ENCODE measurements around the gene TMEM270. TPM values are rescaled to one million over a fixed set of nuclear protein-coding genes. Genes with fewer than 3 reads are reported as not detected.
"Not testable (repeated sequence)": the region's sequence is repeated elsewhere in the genome, so short reads cannot be mapped to it uniquely, and the experiment has no call there.

The TMEM270 gene, protein sequence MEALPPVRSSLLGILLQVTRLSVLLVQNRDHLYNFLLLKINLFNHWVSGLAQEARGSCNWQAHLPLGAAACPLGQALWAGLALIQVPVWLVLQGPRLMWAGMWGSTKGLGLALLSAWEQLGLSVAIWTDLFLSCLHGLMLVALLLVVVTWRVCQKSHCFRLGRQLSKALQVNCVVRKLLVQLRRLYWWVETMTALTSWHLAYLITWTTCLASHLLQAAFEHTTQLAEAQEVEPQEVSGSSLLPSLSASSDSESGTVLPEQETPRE
- not detected in 2 replicates for total RNA-seq (2014; rRNA removed; shearing (Covaris generic); ENCODE audit: low replicate concordance)

GRCh38 chr7:73860859-73861258 is at the start of gene TMEM270:
Gene TMEM270, plus strand, starts transcription at chr7:73861159. Its CDS starts 36 bp downstream, at chr7:73861195.
- no peaks in the 10 kb centered on the region for H3K36me3 ChIP-seq (ENCODE audit: insufficient read depth, low read length)
- no peaks in the 10 kb centered on the region for H4K20me1 ChIP-seq (ENCODE audit: insufficient read depth, low read depth, low read length)
- no peak within 1 kb of the TSS for H3K4me2 ChIP-seq (ENCODE audit: low read depth, low read length, poor library complexity, severe bottlenecking)
- no peaks in the 10 kb centered on the region for H3K9me3 ChIP-seq (ENCODE audit: low read length)
- H3K4me1 ChIP-seq (ENCODE audit: low read length) = no peaks in the 10 kb centered on the region; the same call in 1 of the 2 replicates
- H3K4me3 ChIP-seq (ENCODE audit: low read length) = no peak within 1 kb of the TSS
- DNase-seq = no peak
- no peaks in the 10 kb centered on the region for H3K9me2 ChIP-seq (replicated peaks; ENCODE audit: insufficient read depth, low read length)
- no peaks in the 10 kb centered on the region for H3K27me3 ChIP-seq (ENCODE audit: low read length)
- no peaks in the 10 kb centered on the region for H3K79me2 ChIP-seq (ENCODE audit: low read length)
- H3K27ac ChIP-seq (ENCODE audit: low read length) = no peak within 1 kb of the TSS
- no peak within 1 kb of the TSS for H3K9ac ChIP-seq (ENCODE audit: low read length)
- no peak within 1 kb of the TSS for H2AFZ ChIP-seq (ENCODE audit: low read length)

GRCh38 chr7:73811760-73812168 is 49.2 kb upstream of the TMEM270 start:
- no peaks in the 10 kb centered on the region for H3K9me2 ChIP-seq (replicated peaks; ENCODE audit: insufficient read depth, low read length)
- H3K9ac ChIP-seq (ENCODE audit: low read length) = no peak overlapping the region
- H4K20me1 ChIP-seq (ENCODE audit: insufficient read depth, low read depth, low read length) = no peaks in the 10 kb centered on the region
- no peak overlapping the region for H2AFZ ChIP-seq (ENCODE audit: low read length)
- H3K4me1 ChIP-seq (ENCODE audit: low read length) = no peaks in the 10 kb centered on the region
- peak; percentile 83 for DNase-seq
- H3K9me3 ChIP-seq (ENCODE audit: low read length) = no peaks in the 10 kb centered on the region
- H3K79me2 ChIP-seq (ENCODE audit: low read length) = no peaks in the 10 kb centered on the region
- no peak overlapping the region for H3K27ac ChIP-seq (ENCODE audit: low read length)
- H3K36me3 ChIP-seq (ENCODE audit: insufficient read depth, low read length) = no peaks in the 10 kb centered on the region
- H3K4me2 ChIP-seq (ENCODE audit: low read depth, low read length, poor library complexity, severe bottlenecking) = no peak overlapping the region
- H3K27me3 ChIP-seq (ENCODE audit: low read length) = no peaks in the 10 kb centered on the region
- H3K4me3 ChIP-seq (ENCODE audit: low read length) = no peak overlapping the region

DNA sequence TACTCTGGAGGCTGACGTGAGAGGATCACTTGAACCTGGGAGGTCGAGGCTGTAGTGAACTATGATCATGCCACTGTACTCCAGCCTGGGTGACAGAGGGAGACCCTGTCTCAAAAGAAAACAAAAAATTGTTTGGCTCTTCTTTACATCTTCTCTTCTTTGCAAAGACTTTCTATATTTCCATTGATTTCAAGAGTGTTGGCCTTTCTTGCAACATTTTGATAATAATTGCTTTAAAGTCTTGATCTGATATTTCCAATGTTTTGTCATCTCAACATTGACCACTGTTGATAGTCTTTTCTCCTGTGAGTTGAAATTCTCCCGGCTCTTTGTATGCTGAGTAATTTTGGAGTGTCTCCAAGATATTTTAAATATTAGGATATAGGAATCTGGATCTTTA is 48.0 kb upstream of the TMEM270 start:
- Histone ChIP-seq H3K27me3 (ENCODE audit: low read length) (no peaks in the 10 kb centered on the region), H3K9me3 (ENCODE audit: low read length) (no peaks in the 10 kb centered on the region), H4K20me1 (ENCODE audit: insufficient read depth, low read depth, low read length) (no peaks in the 10 kb centered on the region), H3K4me1 (ENCODE audit: low read length) (no peaks in the 10 kb centered on the region), H3K4me2 (ENCODE audit: low read depth, low read length, poor library complexity, severe bottlenecking) (no peak overlapping the region), H3K27ac (ENCODE audit: low read length) (no peak overlapping the region), H3K4me3 (ENCODE audit: low read length) (no peak overlapping the region), H2AFZ (ENCODE audit: low read length) (no peak overlapping the region), H3K9ac (ENCODE audit: low read length) (no peak overlapping the region), H3K36me3 (ENCODE audit: insufficient read depth, low read length) (no peaks in the 10 kb centered on the region), H3K79me2 (ENCODE audit: low read length) (no peaks in the 10 kb centered on the region), H3K9me2 (replicated peaks; ENCODE audit: insufficient read depth, low read length) (no peaks in the 10 kb centered on the region)
- DNase-seq = no peak

- no peak overlapping the region for H3K27ac ChIP-seq (ENCODE audit: low read length)
- H3K9me2 ChIP-seq (replicated peaks; ENCODE audit: insufficient read depth, low read length) = no peaks in the 10 kb centered on the region
- H4K20me1 ChIP-seq (ENCODE audit: insufficient read depth, low read depth, low read length) = no peaks in the 10 kb centered on the region
- H3K4me2 ChIP-seq (ENCODE audit: low read depth, low read length, poor library complexity, severe bottlenecking) = no peak overlapping the region
- H3K79me2 ChIP-seq (ENCODE audit: low read length) = no peaks in the 10 kb centered on the region
- H3K4me1 ChIP-seq (ENCODE audit: low read length) = no peaks in the 10 kb centered on the region
- no peak overlapping the region for H2AFZ ChIP-seq (ENCODE audit: low read length)
- H3K4me3 ChIP-seq (ENCODE audit: low read length) = no peak overlapping the region
- no peaks in the 10 kb centered on the region for H3K9me3 ChIP-seq (ENCODE audit: low read length)
- no peak for DNase-seq
- no peak overlapping the region for H3K9ac ChIP-seq (ENCODE audit: low read length)
- H3K27me3 ChIP-seq (ENCODE audit: low read length) = no peaks in the 10 kb centered on the region
- H3K36me3 ChIP-seq (ENCODE audit: insufficient read depth, low read length) = no peaks in the 10 kb centered on the region
Measured at GRCh38 chr7:73815436-73815835, 45.5 kb upstream of the TMEM270 start.

- H3K4me3 ChIP-seq (ENCODE audit: low read length) = no peak overlapping the region
- H3K4me1 ChIP-seq (ENCODE audit: low read length) = no peaks in the 10 kb centered on the region
- H3K9ac ChIP-seq (ENCODE audit: low read length) = no peak overlapping the region
- H3K27me3 ChIP-seq (ENCODE audit: low read length) = no peaks in the 10 kb centered on the region
- H4K20me1 ChIP-seq (ENCODE audit: insufficient read depth, low read depth, low read length) = no peaks in the 10 kb centered on the region
- H3K36me3 ChIP-seq (ENCODE audit: insufficient read depth, low read length) = no peaks in the 10 kb centered on the region
- H3K9me3 ChIP-seq (ENCODE audit: low read length) = no peaks in the 10 kb centered on the region
- H3K79me2 ChIP-seq (ENCODE audit: low read length) = no peaks in the 10 kb centered on the region
- no peak overlapping the region for H2AFZ ChIP-seq (ENCODE audit: low read length)
- H3K9me2 ChIP-seq (replicated peaks; ENCODE audit: insufficient read depth, low read length) = no peaks in the 10 kb centered on the region
- no peak overlapping the region for H3K27ac ChIP-seq (ENCODE audit: low read length)
- no peak overlapping the region for H3K4me2 ChIP-seq (ENCODE audit: low read depth, low read length, poor library complexity, severe bottlenecking)
- DNase-seq = no peak
Measured at GRCh38 chr7:73817121-73817520, 43.8 kb upstream of the TMEM270 start.

DNA sequence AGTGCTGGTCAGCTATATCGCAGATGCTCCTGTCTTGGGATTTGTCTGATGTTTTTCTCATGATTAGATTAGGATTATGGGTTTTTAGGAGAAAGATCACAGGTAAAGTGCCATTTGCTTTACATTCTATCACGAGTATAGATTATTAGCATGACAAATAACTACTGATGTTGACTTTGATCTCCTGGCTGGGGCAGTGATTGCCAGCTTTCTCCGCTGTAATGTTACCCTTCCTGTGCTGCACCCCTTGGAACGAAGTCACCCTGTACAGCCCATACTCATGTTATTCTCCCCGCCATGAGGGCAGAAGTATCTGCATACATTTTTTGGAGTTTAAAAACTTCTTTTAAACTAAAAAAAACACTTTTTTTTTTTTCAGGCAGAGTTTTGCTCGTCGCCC is 40.9 kb upstream of the TMEM270 start:
- no peaks in the 10 kb centered on the region for H3K9me3 ChIP-seq (ENCODE audit: low read length)
- H4K20me1 ChIP-seq (ENCODE audit: insufficient read depth, low read depth, low read length) = no peaks in the 10 kb centered on the region
- no peak overlapping the region for H2AFZ ChIP-seq (ENCODE audit: low read length)
- H3K27ac ChIP-seq (ENCODE audit: low read length) = no peak overlapping the region
- no peaks in the 10 kb centered on the region for H3K79me2 ChIP-seq (ENCODE audit: low read length)
- H3K36me3 ChIP-seq (ENCODE audit: insufficient read depth, low read length) = no peaks in the 10 kb centered on the region
- no peaks in the 10 kb centered on the region for H3K27me3 ChIP-seq (ENCODE audit: low read length)
- H3K9ac ChIP-seq (ENCODE audit: low read length) = no peak overlapping the region
- no peak overlapping the region for H3K4me2 ChIP-seq (ENCODE audit: low read depth, low read length, poor library complexity, severe bottlenecking)
- DNase-seq = no peak
- no peaks in the 10 kb centered on the region for H3K4me1 ChIP-seq (ENCODE audit: low read length)
- H3K9me2 ChIP-seq (replicated peaks; ENCODE audit: insufficient read depth, low read length) = no peaks in the 10 kb centered on the region
- no peak overlapping the region for H3K4me3 ChIP-seq (ENCODE audit: low read length)

- not testable (repeated sequence) for H3K9me3 ChIP-seq (ENCODE audit: low read length); H3K4me2 ChIP-seq (ENCODE audit: low read depth, low read length, poor library complexity, severe bottlenecking); H3K9ac ChIP-seq (ENCODE audit: low read length); H3K4me3 ChIP-seq (ENCODE audit: low read length); H3K4me1 ChIP-seq (ENCODE audit: low read length); H3K27ac ChIP-seq (ENCODE audit: low read length); H4K20me1 ChIP-seq (ENCODE audit: insufficient read depth, low read depth, low read length); H3K9me2 ChIP-seq (replicated peaks; ENCODE audit: insufficient read depth, low read length); H3K36me3 ChIP-seq (ENCODE audit: insufficient read depth, low read length); H3K79me2 ChIP-seq (ENCODE audit: low read length); H3K27me3 ChIP-seq (ENCODE audit: low read length); H2AFZ ChIP-seq (ENCODE audit: low read length); DNase-seq
Measured at GRCh38 chr7:73821597-73822285, 39.2 kb upstream of the TMEM270 start.

DNA sequence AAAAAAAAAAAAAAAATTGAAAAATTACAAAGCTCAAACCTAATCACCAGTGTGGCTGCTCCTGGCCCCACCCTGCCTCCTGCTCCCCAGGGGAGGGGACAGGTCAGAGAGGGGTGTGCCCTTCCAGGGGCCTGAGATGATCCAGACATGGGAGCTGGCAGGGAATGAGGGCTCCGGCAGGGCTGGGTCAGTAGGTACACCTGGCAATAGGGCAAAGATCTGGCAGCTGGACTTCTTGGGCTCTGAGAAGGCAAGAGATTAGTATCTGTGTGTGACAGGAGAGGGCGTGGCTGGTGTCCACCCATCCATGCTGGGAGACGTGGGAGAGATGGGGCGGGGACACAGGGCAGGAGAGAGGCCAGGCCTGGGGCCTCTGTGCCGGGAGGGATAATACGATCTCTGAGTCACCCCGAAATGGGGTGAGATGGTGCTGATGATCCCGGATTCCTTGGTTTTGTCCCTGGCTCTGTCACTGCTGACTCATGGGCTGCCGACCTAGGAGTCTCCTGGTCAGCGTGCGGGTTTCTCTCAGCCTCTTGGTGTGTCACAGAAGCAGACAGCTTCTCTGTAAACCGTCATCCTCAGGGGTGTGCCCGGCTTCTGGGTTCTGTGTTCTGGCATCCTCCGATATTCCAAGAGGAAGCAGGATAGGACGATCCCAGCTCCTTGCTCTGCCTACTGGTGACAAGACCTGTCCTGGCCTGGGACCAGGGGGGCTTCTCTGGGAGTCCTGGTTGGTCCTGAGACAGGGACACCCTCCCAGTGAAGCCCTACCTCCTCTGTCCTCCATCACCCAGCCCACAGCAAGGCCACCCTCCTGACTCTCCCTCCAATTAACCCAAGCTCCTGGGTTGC is 38.4 kb upstream of the TMEM270 start:
- no peak overlapping the region for H3K27ac ChIP-seq (ENCODE audit: low read length)
- no peaks in the 10 kb centered on the region for H4K20me1 ChIP-seq (ENCODE audit: insufficient read depth, low read depth, low read length)
- H3K4me3 ChIP-seq (ENCODE audit: low read length) = no peak overlapping the region
- H2AFZ ChIP-seq (ENCODE audit: low read length) = no peak overlapping the region
- H3K9ac ChIP-seq (ENCODE audit: low read length) = no peak overlapping the region
- DNase-seq = no peak
- no peak overlapping the region for H3K4me2 ChIP-seq (ENCODE audit: low read depth, low read length, poor library complexity, severe bottlenecking)
- no peaks in the 10 kb centered on the region for H3K4me1 ChIP-seq (ENCODE audit: low read length)
- no peaks in the 10 kb centered on the region for H3K27me3 ChIP-seq (ENCODE audit: low read length)
- H3K9me3 ChIP-seq (ENCODE audit: low read length) = no peaks in the 10 kb centered on the region
- H3K36me3 ChIP-seq (ENCODE audit: insufficient read depth, low read length) = no peaks in the 10 kb centered on the region
- no peaks in the 10 kb centered on the region for H3K9me2 ChIP-seq (replicated peaks; ENCODE audit: insufficient read depth, low read length)
- no peaks in the 10 kb centered on the region for H3K79me2 ChIP-seq (ENCODE audit: low read length)

Data from Karpas-422 (cell line).